ENCODE data around the gene SAMD4B. TPM values are rescaled to one million over a fixed set of nuclear protein-coding genes. Genes with fewer than 3 reads are reported as not detected.
A peak's percentile ranks its signal among the peaks of the same experiment; 100 is the strongest.

SAMD4B gene
- total and polyA plus RNA-seq, 9 of the 15 experiments (the other 6 are each of a cell fraction or from before 2014, with no cell fraction given) = 3.4 to 90.5 (median 38.0) TPM

DNA sequence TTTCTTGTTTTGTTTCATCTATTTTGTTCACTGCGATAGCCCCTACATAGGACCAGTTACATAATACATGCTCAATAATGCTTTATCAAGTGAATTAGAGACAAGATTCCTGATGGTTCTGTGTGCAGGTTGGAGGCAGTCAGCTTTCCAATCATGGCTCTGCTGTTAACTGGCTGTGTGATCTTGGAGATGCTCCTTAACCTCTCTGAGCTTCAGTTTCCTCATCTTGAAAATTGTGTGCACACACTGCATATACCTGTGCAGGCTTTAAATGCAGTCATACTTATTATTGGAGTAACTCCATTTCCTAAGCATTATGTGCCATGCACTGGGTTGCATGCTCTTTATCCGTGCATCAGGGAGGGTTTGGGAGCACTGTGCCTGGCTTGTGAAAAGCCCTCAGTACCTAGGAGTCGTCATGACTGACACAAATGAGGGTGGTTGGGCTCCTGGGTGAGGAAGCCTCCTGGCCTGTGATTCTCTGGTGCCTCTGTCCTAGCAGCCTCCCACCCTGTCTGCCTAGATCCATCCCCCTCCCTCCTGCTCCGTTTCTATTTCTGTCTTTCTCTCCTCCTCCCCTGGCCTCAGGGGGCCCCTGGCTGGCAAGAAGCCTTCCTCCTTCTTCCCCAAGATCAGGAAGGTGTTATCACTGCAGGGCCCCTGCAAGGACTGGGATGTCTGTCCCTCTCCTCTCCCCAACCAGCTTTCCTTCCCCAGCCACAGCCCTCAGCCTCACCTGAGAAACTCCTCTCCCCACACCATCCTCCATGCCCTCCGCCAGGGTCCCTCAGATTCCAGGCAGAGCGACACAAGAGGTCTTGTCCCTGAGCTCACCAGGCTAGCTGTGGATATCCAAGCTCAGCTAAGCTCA, 37.3 kb upstream of the SAMD4B start:
- H3K4me1 ChIP-seq (replicated peaks in 1 of 2; ENCODE audit: control insufficient read depth in 2 of 2, insufficient read depth in 2 of 2, low read length in 2 of 2) = peaks cover 32 to 33% of the 10 kb centered on the region in 2 experiments
- no peaks in the 10 kb centered on the region for H3K27me3 ChIP-seq (ENCODE audit: control insufficient read depth in 2 of 2, insufficient read depth in 2 of 2, low read length in 2 of 2)
- H3K4me3 ChIP-seq = no peak overlapping the region
- TF ChIP-seq KDM1A (IDR thresholded peaks at IDR 0.05) (peak in 1 of 2 experiments; percentile 59; a peak in 2 of 4 replicates), BCOR (IDR thresholded peaks at IDR 0.05) (peak; percentile 39), ZFP36 (IDR thresholded peaks at IDR 0.05; ENCODE audit: low read depth, low read length, partially characterized antibody) (peak; percentile 72), TEAD2 (tag; IDR thresholded peaks at IDR 0.05) (no peak), RBM25 (IDR thresholded peaks at IDR 0.05; ENCODE audit: low read depth, low read length, severe bottlenecking) (peak; percentile 81)
- H3K4me2 ChIP-seq (ENCODE audit: insufficient read depth, low read length) = no peak overlapping the region
- H3K36me3 ChIP-seq (ENCODE audit: control insufficient read depth, insufficient read depth, low read length) = peaks cover 13% of the 10 kb centered on the region; the same call in 1 of the 3 replicates
- H3K9me3 ChIP-seq (replicated peaks; ENCODE audit: control insufficient read depth, insufficient read depth, low read depth, low read length) = no peaks in the 10 kb centered on the region
- in situ Hi-C loops (cut with MboI) (no loop called here), intact Hi-C loops (cut with micrococcal nuclease) (loop anchor here (10.0 kb wide), 1 partner anchor 50 kb away; no protein-coding TSS in a partner anchor)
- no peak overlapping the region for H3K27ac ChIP-seq (ENCODE audit: extremely low read depth, low read depth, low read length)
- H4K20me1 ChIP-seq (replicated peaks; ENCODE audit: control insufficient read depth, insufficient read depth, low read length) = no peaks in the 10 kb centered on the region
- no peak overlapping the region for H2AFZ ChIP-seq (ENCODE audit: low read depth, low read length)
- peaks cover 5% of the 10 kb centered on the region; the same call in 2 of the 3 replicates for H3K79me2 ChIP-seq (ENCODE audit: control insufficient read depth, insufficient read depth, low read length)
- peak in 2 of 4 experiments; percentile 9 to 30 for DNase-seq (ENCODE audit: extremely low read depth in 1 of 4, low spot score in 3 of 4)
- H3K9me1 ChIP-seq (ENCODE audit: control insufficient read depth, insufficient read depth, low read length) = no peaks in the 10 kb centered on the region
- ATAC-seq = no peak
- peak overlapping the region in 1 of 2 experiments; percentile 26; a peak in 2 of 4 replicates for H3K9ac ChIP-seq (ENCODE audit: insufficient read depth in 1 of 2, low read depth in 2 of 2, low read length in 2 of 2)
- CTCF ChIA-PET (ENCODE audit: low intra/inter-chr PET ratio) = no interaction called here
- POLR2A ChIA-PET = interaction anchor here (0.7 kb wide), 1 partner anchor 13 kb away, joined by 3 read pairs; no protein-coding TSS in a partner anchor
- BruUV-seq (replicated peaks) = no TSS peak
- WGBS (ENCODE audit: insufficient coverage, low coverage, missing lambda C conversion rate) = 34% methylated on average over 5 of the region's 6 CpGs
- FAIRE-seq = no peak

Data from K562 (cell line).